Ishikawa (cell line): ENCODE results near the gene KLKB1.

Source experiments
- EGR1 ChIP-seq: IDR thresholded peaks from 2 replicates; pipeline ENCODE4 v1.6.1; 2012
- RAD21 ChIP-seq: IDR thresholded peaks from 2 replicates; pipeline ENCODE4 v1.6.1; 2012; ENCODE audit warnings: low read depth
- TAF1 ChIP-seq: IDR thresholded peaks from 2 replicates; pipeline ENCODE4 v1.6.1; 2012; ENCODE audit warnings: low read depth, mild to moderate bottlenecking
- TF ChIP-seq, protein P1 (sequence below): IDR thresholded peaks from 2 replicates; pipeline ENCODE4 v1.6.1; 2012

DNA sequence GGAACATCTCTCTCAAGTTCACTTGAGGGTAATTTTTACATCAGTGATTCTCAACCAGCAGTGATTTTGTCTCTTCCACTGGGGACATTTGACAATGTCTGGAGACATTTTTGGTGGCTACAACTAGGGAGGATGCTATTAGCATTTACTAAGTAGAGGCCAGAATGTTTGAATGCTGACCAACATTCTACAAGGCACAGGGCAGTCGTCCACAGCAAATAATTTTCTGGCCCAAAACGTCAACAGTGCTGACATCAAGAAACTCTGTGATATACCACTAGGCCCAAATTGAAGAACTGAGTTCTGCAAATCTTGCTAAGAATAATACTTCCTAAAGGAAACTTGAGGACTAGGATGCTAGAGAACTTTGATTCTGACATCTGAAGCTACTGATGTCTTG, 7.1 kb downstream of the KLKB1 start:
- TF ChIP-seq RAD21 (no peak), EGR1 (no peak), TAF1 (no peak)
- TF ChIP-seq, protein P1, sequence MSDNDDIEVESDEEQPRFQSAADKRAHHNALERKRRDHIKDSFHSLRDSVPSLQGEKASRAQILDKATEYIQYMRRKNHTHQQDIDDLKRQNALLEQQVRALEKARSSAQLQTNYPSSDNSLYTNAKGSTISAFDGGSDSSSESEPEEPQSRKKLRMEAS = no peak
